Endothelial cell of umbilical vein (primary cell): Measurements from ENCODE around the gene FANCC. TPM values are rescaled to one million over a fixed set of nuclear protein-coding genes. Genes with fewer than 3 reads are reported as not detected.

Experiments used
- BruUV-seq: library from RNA; stranded (reverse); fragments of 400-500 nt; replicated peaks from 2 replicates; lab custom pipeline; 2021; lab: Mats Ljungman, UMichigan
- CTCF ChIA-PET: fragments of 300-600, 350-600 bp; sonication (Branson Sonifier 250); formaldehyde crosslinking; loops from one replicate; lab custom pipeline; 2021; ENCODE audit warnings: antibody characterized with exemption, inconsistent platforms; lab: Charles Lee
- POLR2A ChIA-PET: fragments of 300-600, 350-600 bp; sonication (Branson Sonifier 250); formaldehyde crosslinking; loops from one replicate; lab custom pipeline; 2021; ENCODE audit warnings: antibody characterized with exemption, inconsistent platforms; lab: Charles Lee
- DNase-seq: peaks from one replicate; pipeline ENCODE4 v3.0.0-alpha.2; 2011; ENCODE audit warnings: low read depth, low spot score
- FAIRE-seq: peaks from 2 replicates; lab custom pipeline; 2011; peaks lifted over from hg19 to GRCh38; lab: Jason Lieb, UNC
- H2AFZ ChIP-seq: 2 replicates; pipeline ENCODE4 v1.6.0; 2012; ENCODE audit warnings: low read depth, low read length, control low read depth, inconsistent platforms
- H3K27ac ChIP-seq: 2 replicates; pipeline ENCODE4 v1.5.1; 2011; ENCODE audit warnings: low read depth, mild to moderate bottlenecking, control low read depth, low read length, moderate library complexity; ENCODE audit not compliant: insufficient read depth
- H3K27me3 ChIP-seq, 2 experiments: 2 replicates each; pipeline versions ENCODE4 v1.6.0 to v1.6.1; 2011; ENCODE audit warnings: low read length in 2 of 2, mixed read lengths in 1 of 2; ENCODE audit not compliant: control insufficient read depth in 2 of 2, insufficient read depth in 2 of 2
- H3K36me3 ChIP-seq, 2 experiments: 2 replicates in 1 of 2; 3 replicates in 1 of 2; pipeline ENCODE4 v1.5.1; 2011; ENCODE audit warnings: low read length in 2 of 2, mild to moderate bottlenecking in 1 of 2, moderate library complexity in 1 of 2; ENCODE audit not compliant: control insufficient read depth in 2 of 2, insufficient read depth in 2 of 2; ENCODE audit errors: extremely low read depth in 1 of 2
- H3K4me1 ChIP-seq: 3 replicates; pipeline ENCODE4 v1.5.1; 2011; ENCODE audit warnings: mild to moderate bottlenecking, low read length; ENCODE audit not compliant: control insufficient read depth, insufficient read depth; ENCODE audit errors: extremely low read depth
- H3K4me2 ChIP-seq: 2 replicates; pipeline ENCODE4 v1.6.1; 2011; ENCODE audit warnings: low read length, control low read depth, mixed read lengths; ENCODE audit not compliant: insufficient read depth
- H3K4me3 ChIP-seq, 3 experiments: fragments of 200-600 bp in 1 of 3; sonication (generic), shearing (Covaris generic) in 1 of 3; replicated peaks in 1 of 3; 2 replicates each; pipeline ENCODE4 v1.5.1; 2011 to 2016; ENCODE audit warnings: control low read depth in 3 of 3, low read length in 3 of 3, mild to moderate bottlenecking in 2 of 3, inconsistent platforms in 1 of 3, low read depth in 1 of 3, moderate library complexity in 1 of 3; ENCODE audit not compliant: insufficient read depth in 1 of 3
- H3K79me2 ChIP-seq: 2 replicates; pipeline ENCODE4 v1.6.0; 2012; ENCODE audit warnings: low read length, inconsistent platforms; ENCODE audit not compliant: control insufficient read depth, insufficient read depth
- H3K9ac ChIP-seq: replicated peaks from 2 replicates; pipeline ENCODE3; 2011; ENCODE audit warnings: low read length, control low read depth; ENCODE audit not compliant: insufficient read depth; ENCODE audit errors: extremely low read depth
- H3K9me1 ChIP-seq: replicated peaks from 3 replicates; pipeline ENCODE4 v1.6.0; 2011; ENCODE audit warnings: mild to moderate bottlenecking, low read length; ENCODE audit not compliant: control insufficient read depth, insufficient read depth; ENCODE audit errors: extremely low read depth
- H3K9me3 ChIP-seq: replicated peaks from 2 replicates; pipeline ENCODE4 v1.5.1; 2012; ENCODE audit warnings: low read length, inconsistent platforms; ENCODE audit not compliant: control insufficient read depth, insufficient read depth
- H4K20me1 ChIP-seq: replicated peaks from 2 replicates; pipeline ENCODE3; 2011; ENCODE audit warnings: mild to moderate bottlenecking, low read length; ENCODE audit not compliant: control insufficient read depth, insufficient read depth; ENCODE audit errors: extremely low read depth
- EZH2 ChIP-seq: IDR thresholded peaks from 2 replicates; pipeline ENCODE4 v1.6.1; 2012; ENCODE audit warnings: borderline replicate concordance, low read depth, mild to moderate bottlenecking, moderate library complexity, low read length, inconsistent platforms; ENCODE audit not compliant: severe bottlenecking
- FOS ChIP-seq: IDR thresholded peaks from 2 replicates; pipeline ENCODE4 v1.6.1; 2011; ENCODE audit warnings: mild to moderate bottlenecking, low read length, moderate library complexity, borderline replicate concordance; ENCODE audit not compliant: insufficient read depth
- GATA2 ChIP-seq: IDR thresholded peaks from 2 replicates; pipeline ENCODE4 v1.7.0; 2011; ENCODE audit warnings: low read depth, mild to moderate bottlenecking, moderate library complexity, mixed read lengths, low read length; ENCODE audit not compliant: insufficient read length, insufficient read depth
- JUN ChIP-seq: IDR thresholded peaks from 2 replicates; pipeline ENCODE4 v1.6.1; 2011; ENCODE audit warnings: borderline replicate concordance, low read depth; ENCODE audit not compliant: insufficient read length, insufficient read depth
- MYC ChIP-seq: IDR thresholded peaks from one replicate; pipeline ENCODE4 v1.6.1; 2011; ENCODE audit warnings: mild to moderate bottlenecking, low read depth, low read length
- POLR2A ChIP-seq: IDR thresholded peaks from 2 replicates; pipeline ENCODE4 v1.6.1; 2012; ENCODE audit warnings: low read depth, mild to moderate bottlenecking, control low read depth, low read length
- POLR2AphosphoS5 ChIP-seq: IDR thresholded peaks from 2 replicates; pipeline ENCODE4 v1.6.1; 2012; ENCODE audit warnings: low read depth, mild to moderate bottlenecking, control low read depth, low read length, moderate library complexity; ENCODE audit not compliant: insufficient read depth
- dilution Hi-C: fragments of 300-500 bp; cut with MboI; formaldehyde crosslinking; loops from one replicate; pipeline ENCODE4 v1.15.0; 2019; ENCODE audit warnings: low sequenced_read_pairs; ENCODE audit not compliant: extremely low pct_ligation_motif_present
- intact Hi-C: fragments of 100-400 bp; cut with micrococcal nuclease; formaldehyde crosslinking; loops from one replicate; pipeline ENCODE4 v1.10.0; 2022
- polyA plus RNA-seq, 4 experiments: library from polyadenylated mRNA; depleted of rRNA in 3 of 4; stranded (reverse) in 3 of 4; unstranded in 1 of 4; fragments of >200 nt; gene quantifications; 2 replicates each; pipeline versions ENCODE4 v1.2.1 to v1.2.3, GENCODE V29; 2011 to 2012; ENCODE audit warnings: missing spikeins in 1 of 4
- total RNA-seq: library from RNA; stranded (reverse); gene quantifications from 2 replicates; pipeline ENCODE4 v1.2.3, GENCODE V29; 2021
- TF ChIP-seq, protein P1 (sequence below): IDR thresholded peaks from 2 replicates; pipeline ENCODE4 v1.6.1; 2011; ENCODE audit not compliant: insufficient read depth, insufficient read length
- TF ChIP-seq, protein P2 (sequence below), 2 donors: IDR thresholded peaks; 1 replicate in 1 of 2; 2 replicates in 1 of 2; pipeline ENCODE4 v1.5.1; 2011; ENCODE audit warnings: low read length in 2 of 2, mild to moderate bottlenecking in 2 of 2, moderate library complexity in 2 of 2, control low read depth in 1 of 2, inconsistent platforms in 1 of 2, low read depth in 1 of 2; ENCODE audit not compliant: insufficient read depth in 1 of 2; ENCODE audit errors: extremely low read depth in 1 of 2

The FANCC gene
- total and polyA plus RNA-seq, 2 donors (not counting 3 experiments of a cell fraction or from before 2014, with no cell fraction given) = 5.7 to 13.1 TPM

DNA sequence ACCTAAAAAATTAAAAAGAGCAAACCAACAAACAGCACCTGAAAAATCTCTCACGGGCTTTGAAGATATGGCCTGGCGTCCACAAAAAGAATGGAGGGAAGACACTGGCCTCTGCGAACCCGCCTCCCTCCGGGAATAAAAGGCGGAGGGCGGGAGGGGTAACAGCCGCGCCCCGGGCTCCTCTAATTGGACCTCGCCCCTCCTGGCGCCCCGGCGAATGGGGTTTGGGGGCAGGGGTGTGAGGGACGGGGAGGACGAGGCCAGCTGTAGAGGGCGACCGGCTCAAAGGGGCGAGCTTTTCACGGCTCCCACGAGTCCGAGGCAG, 753 bp downstream of the FANCC start:
- Histone ChIP-seq H3K9ac (peak overlapping the region; percentile 97), H3K4me3 (peak overlapping the region; percentile 76 to 83 (median 82)), H3K4me2 (peak overlapping the region; percentile 94), H3K27ac (peak overlapping the region; percentile 60), H3K36me3 (no peaks in the 10 kb centered on the region), H4K20me1 (no peaks in the 10 kb centered on the region), H3K4me1 (peaks cover 14% of the 10 kb centered on the region), H3K9me3 (no peaks in the 10 kb centered on the region), H3K79me2 (peaks cover 2% of the 10 kb centered on the region), H3K9me1 (no peaks in the 10 kb centered on the region), H3K27me3 (no peaks in the 10 kb centered on the region), H2AFZ (peak overlapping the region; percentile 64)
- DNase-seq (peak; percentile 58), FAIRE-seq (no peak)
- no TSS peak for BruUV-seq
- intact Hi-C loops (loop anchor here (1.0 to 10.0 kb wide), 11 partner anchors 11 to 902 kb away; partner anchors contain the start of gene ERCC6L2), dilution Hi-C loops (no loop called here)
- TF ChIP-seq FOS (no peak), EZH2 (no peak), POLR2A (no peak), MYC (no peak), GATA2 (no peak), JUN (no peak), POLR2AphosphoS5 (no peak)
- TF ChIP-seq, protein P1, sequence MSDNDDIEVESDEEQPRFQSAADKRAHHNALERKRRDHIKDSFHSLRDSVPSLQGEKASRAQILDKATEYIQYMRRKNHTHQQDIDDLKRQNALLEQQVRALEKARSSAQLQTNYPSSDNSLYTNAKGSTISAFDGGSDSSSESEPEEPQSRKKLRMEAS = no peak
- TF ChIP-seq, protein P2, sequence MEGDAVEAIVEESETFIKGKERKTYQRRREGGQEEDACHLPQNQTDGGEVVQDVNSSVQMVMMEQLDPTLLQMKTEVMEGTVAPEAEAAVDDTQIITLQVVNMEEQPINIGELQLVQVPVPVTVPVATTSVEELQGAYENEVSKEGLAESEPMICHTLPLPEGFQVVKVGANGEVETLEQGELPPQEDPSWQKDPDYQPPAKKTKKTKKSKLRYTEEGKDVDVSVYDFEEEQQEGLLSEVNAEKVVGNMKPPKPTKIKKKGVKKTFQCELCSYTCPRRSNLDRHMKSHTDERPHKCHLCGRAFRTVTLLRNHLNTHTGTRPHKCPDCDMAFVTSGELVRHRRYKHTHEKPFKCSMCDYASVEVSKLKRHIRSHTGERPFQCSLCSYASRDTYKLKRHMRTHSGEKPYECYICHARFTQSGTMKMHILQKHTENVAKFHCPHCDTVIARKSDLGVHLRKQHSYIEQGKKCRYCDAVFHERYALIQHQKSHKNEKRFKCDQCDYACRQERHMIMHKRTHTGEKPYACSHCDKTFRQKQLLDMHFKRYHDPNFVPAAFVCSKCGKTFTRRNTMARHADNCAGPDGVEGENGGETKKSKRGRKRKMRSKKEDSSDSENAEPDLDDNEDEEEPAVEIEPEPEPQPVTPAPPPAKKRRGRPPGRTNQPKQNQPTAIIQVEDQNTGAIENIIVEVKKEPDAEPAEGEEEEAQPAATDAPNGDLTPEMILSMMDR (IDR thresholded peaks at IDR 0.05; ENCODE audit: extremely low read depth in 1 of 2, insufficient read depth in 1 of 2, low read depth in 1 of 2, low read length in 2 of 2) = no peak
- CTCF ChIA-PET = interaction anchor here (0.8 to 1.1 kb wide), 2 partner anchors 52 to 192 kb away, joined by 3 read pairs; no protein-coding TSS in a partner anchor
- POLR2A ChIA-PET = no interaction called here
